T-helper 17 cell (primary cell): ENCODE results near the gene FGF22. TPM values are rescaled to one million over a fixed set of nuclear protein-coding genes. Genes with fewer than 3 reads are reported as not detected.

ENCODE experiments used
- ATAC-seq: fragments of 150-1000 bp; cut with Tn5 transposase; 2 replicates; pipeline ENCODE4 v1.10.0; 2021; ENCODE audit warnings: mild to moderate bottlenecking, moderate library complexity
- DNase-seq, 3 donors: peaks; one replicate each; pipeline versions ENCODE4 v3.0.0 to v3.0.0-alpha.2; 2020 to 2021
- H3K9me3 ChIP-seq: one replicate; pipeline ENCODE4 v1.7.0; 2013; ENCODE audit warnings: low read length, mild to moderate bottlenecking; ENCODE audit not compliant: control insufficient read depth, poor library complexity, severe bottlenecking
- H3K27ac Mint-ChIP-seq: one replicate; pipeline ENCODE4 v1.8.0; 2022; ENCODE audit warnings: mild to moderate bottlenecking, moderate library complexity, mixed read lengths
- H3K27me3 Mint-ChIP-seq: one replicate; pipeline ENCODE4 v1.8.0; 2022; ENCODE audit warnings: mixed read lengths
- H3K36me3 Mint-ChIP-seq: one replicate; pipeline ENCODE4 v1.8.0; 2022; ENCODE audit warnings: low read depth, mixed read lengths
- H3K4me1 Mint-ChIP-seq: one replicate; pipeline ENCODE4 v1.8.0; 2022; ENCODE audit warnings: mild to moderate bottlenecking, mixed read lengths
- H3K4me3 Mint-ChIP-seq: one replicate; pipeline ENCODE4 v1.8.0; 2022; ENCODE audit warnings: mild to moderate bottlenecking, moderate library complexity, mixed read lengths
- total RNA-seq, 4 donors: library from RNA in 2 of 4; stranded (reverse) in 2 of 4; gene quantifications; one replicate each; pipeline ENCODE4 v1.2.3 and lab custom pipeline; 2022 to 2026

The FGF22 gene
- total RNA-seq, 2 donors from 2014 or later, result 0.65 to 0.68 TPM

- no peak overlapping the region for H3K27ac Mint-ChIP-seq
- DNase-seq (no peak), ATAC-seq (no peak)
- H3K4me1 Mint-ChIP-seq, result peaks cover 2% of the 10 kb centered on the region
- no peak overlapping the region for H3K4me3 Mint-ChIP-seq
- H3K27me3 Mint-ChIP-seq, result no peaks in the 10 kb centered on the region
- no peaks in the 10 kb centered on the region for H3K9me3 ChIP-seq
- H3K36me3 Mint-ChIP-seq, result no peaks in the 10 kb centered on the region
Measured at GRCh38 chr19:646779-647565, 7.3 kb downstream of the FGF22 start.

- Mint-ChIP-seq H3K27ac (no peak overlapping the region), H3K36me3 (no peaks in the 10 kb centered on the region), H3K27me3 (no peaks in the 10 kb centered on the region), H3K4me1 (peaks cover 2% of the 10 kb centered on the region), H3K4me3 (no peak overlapping the region)
- no peaks in the 10 kb centered on the region for H3K9me3 ChIP-seq
- DNase-seq (no peak), ATAC-seq (no peak)
Measured at GRCh38 chr19:647566-648284, 8.0 kb downstream of the FGF22 start.

DNA sequence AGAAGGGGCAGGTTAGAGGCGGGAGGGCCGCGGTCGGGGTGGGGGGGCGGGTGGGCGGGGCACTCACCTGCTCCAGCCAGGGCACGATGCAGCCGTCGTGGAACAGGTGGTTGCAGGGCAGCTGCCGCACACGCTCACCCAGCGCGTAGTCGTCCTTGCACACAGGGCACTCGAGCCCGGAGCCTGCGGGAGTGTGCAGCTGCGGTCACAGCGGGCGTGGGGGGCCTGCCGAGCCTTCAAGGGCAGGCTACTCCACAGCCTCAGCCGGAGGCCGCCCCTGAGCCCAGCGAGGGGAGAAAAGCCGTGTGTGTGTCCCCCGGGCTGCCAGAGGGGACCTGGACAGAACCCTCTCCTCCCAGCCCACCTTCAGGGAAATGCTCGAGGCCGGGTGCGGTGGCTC, 8.6 kb downstream of the FGF22 start:
- no peak overlapping the region for H3K4me3 Mint-ChIP-seq
- no peaks in the 10 kb centered on the region for H3K27me3 Mint-ChIP-seq
- no peak overlapping the region for H3K27ac Mint-ChIP-seq
- DNase-seq (no peak), ATAC-seq (no peak)
- peaks cover 2% of the 10 kb centered on the region for H3K4me1 Mint-ChIP-seq
- no peaks in the 10 kb centered on the region for H3K36me3 Mint-ChIP-seq
- H3K9me3 ChIP-seq, result no peaks in the 10 kb centered on the region

- Mint-ChIP-seq H3K36me3 (no peaks in the 10 kb centered on the region), H3K27me3 (no peaks in the 10 kb centered on the region), H3K4me1 (peaks cover 7% of the 10 kb centered on the region), H3K4me3 (no peak overlapping the region), H3K27ac (no peak overlapping the region)
- ATAC-seq (no peak), DNase-seq (no peak)
- H3K9me3 ChIP-seq, result no peaks in the 10 kb centered on the region
Measured at GRCh38 chr19:648904-649801, 9.5 kb downstream of the FGF22 start.

GRCh38 chr19:650121-650520, 10.4 kb downstream of the FGF22 start:
- peaks cover 13% of the 10 kb centered on the region for H3K4me1 Mint-ChIP-seq
- H3K9me3 ChIP-seq, result no peaks in the 10 kb centered on the region
- no peaks in the 10 kb centered on the region for H3K27me3 Mint-ChIP-seq
- no peak for ATAC-seq
- no peaks in the 10 kb centered on the region for H3K36me3 Mint-ChIP-seq
- H3K4me3 Mint-ChIP-seq, result no peak overlapping the region
- DNase-seq, result no peak
- no peak overlapping the region for H3K27ac Mint-ChIP-seq

- DNase-seq (no peak), ATAC-seq (no peak)
- no peaks in the 10 kb centered on the region for H3K9me3 ChIP-seq
- Mint-ChIP-seq H3K4me1 (peaks cover 21% of the 10 kb centered on the region), H3K27ac (no peak overlapping the region), H3K36me3 (no peaks in the 10 kb centered on the region), H3K27me3 (no peaks in the 10 kb centered on the region), H3K4me3 (no peak overlapping the region)
Measured at GRCh38 chr19:651114-651818, 11.6 kb downstream of the FGF22 start.

- H3K36me3 Mint-ChIP-seq, result no peaks in the 10 kb centered on the region
Measured at GRCh38 chr19:651991-652390, 12.3 kb downstream of the FGF22 start.

DNA sequence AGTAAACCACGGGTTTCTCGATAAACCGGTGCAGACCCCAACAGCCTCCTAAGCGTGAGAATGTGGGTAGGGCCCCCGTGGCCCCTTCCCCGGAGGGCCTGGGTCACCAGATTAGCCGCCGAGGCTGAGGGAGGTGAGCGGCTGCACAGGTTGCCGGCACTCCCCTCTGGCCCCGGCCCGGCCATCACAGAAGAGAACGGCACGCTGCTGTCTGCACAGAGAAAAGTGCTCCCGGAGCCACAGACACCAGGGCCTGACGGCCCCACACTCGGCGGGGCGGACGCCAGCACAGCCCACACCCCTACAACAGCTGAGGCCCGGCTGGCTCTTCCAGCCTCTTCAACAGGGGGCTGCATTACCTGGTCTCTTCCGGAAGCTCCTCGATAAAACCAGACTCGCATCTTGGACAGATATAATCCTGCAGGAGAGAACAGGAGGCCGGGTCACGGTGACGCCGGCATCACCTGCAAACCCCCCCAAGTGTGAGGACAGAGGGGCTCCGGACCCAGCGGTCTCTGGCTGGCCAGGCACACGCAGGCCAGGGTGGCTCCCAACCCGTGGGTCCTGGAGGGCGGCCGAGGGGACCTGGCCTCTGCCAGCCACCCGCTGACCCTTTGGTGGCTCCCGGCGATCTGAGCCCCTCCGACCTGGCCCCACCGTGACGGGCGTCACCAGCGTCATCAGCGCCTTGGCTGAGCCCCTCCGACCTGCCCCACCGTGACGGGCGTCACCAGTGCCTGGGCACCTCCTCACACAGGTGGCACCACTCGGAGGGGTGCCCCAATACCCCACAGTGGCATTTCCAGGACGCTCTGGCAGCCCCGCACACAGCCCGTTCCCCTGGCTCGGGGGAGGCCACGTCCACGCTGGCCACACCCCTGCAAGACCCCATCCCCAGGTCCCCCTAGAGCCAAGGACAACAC, 13.0 kb downstream of the FGF22 start:
- H3K9me3 ChIP-seq, result no peaks in the 10 kb centered on the region
- ATAC-seq (no peak), DNase-seq (no peak)
- Mint-ChIP-seq H3K27ac (no peak overlapping the region), H3K4me3 (no peak overlapping the region), H3K27me3 (no peaks in the 10 kb centered on the region), H3K36me3 (no peaks in the 10 kb centered on the region), H3K4me1 (peaks cover 29% of the 10 kb centered on the region)

More at GRCh38 chr19:651991-652390, 12.3 kb downstream of the FGF22 start:
- Mint-ChIP-seq H3K27me3 (no peaks in the 10 kb centered on the region), H3K4me1 (peaks cover 24% of the 10 kb centered on the region), H3K27ac (no peak overlapping the region), H3K4me3 (no peak overlapping the region)
- DNase-seq, result no peak
- no peaks in the 10 kb centered on the region for H3K9me3 ChIP-seq
- no peak for ATAC-seq

- no peak for ATAC-seq
- no peak for DNase-seq
- Mint-ChIP-seq H3K4me1 (peaks cover 30% of the 10 kb centered on the region), H3K27me3 (no peaks in the 10 kb centered on the region), H3K36me3 (no peaks in the 10 kb centered on the region), H3K4me3 (no peak overlapping the region), H3K27ac (no peak overlapping the region)
- H3K9me3 ChIP-seq, result no peaks in the 10 kb centered on the region
Measured at GRCh38 chr19:653425-653824, 13.7 kb downstream of the FGF22 start.

DNA sequence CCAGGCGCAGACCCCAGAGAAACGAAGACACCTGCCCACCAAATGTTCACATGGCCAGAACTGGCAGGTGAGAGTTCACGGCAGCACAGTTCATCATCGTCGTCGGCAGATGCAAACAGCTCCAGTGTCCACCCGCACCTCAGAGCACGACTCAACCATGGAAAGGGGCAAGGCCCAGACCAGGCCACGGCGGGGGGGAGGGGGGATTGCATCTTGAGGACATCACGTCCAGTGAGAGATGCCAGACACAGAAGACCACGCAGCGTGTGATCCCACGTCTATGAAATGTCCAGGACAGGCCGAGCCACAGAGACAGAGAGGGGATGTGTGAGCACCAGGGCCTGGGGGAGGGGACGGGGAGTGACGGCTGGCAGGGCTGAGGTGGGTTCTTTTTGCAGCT, 16.0 kb downstream of the FGF22 start:
- H3K9me3 ChIP-seq, result no peaks in the 10 kb centered on the region
- Mint-ChIP-seq H3K4me1 (peaks cover 44% of the 10 kb centered on the region), H3K27ac (peak overlapping the region; percentile 95), H3K36me3 (no peaks in the 10 kb centered on the region), H3K4me3 (no peak overlapping the region), H3K27me3 (no peaks in the 10 kb centered on the region)
- ATAC-seq (no peak), DNase-seq (no peak)

DNA sequence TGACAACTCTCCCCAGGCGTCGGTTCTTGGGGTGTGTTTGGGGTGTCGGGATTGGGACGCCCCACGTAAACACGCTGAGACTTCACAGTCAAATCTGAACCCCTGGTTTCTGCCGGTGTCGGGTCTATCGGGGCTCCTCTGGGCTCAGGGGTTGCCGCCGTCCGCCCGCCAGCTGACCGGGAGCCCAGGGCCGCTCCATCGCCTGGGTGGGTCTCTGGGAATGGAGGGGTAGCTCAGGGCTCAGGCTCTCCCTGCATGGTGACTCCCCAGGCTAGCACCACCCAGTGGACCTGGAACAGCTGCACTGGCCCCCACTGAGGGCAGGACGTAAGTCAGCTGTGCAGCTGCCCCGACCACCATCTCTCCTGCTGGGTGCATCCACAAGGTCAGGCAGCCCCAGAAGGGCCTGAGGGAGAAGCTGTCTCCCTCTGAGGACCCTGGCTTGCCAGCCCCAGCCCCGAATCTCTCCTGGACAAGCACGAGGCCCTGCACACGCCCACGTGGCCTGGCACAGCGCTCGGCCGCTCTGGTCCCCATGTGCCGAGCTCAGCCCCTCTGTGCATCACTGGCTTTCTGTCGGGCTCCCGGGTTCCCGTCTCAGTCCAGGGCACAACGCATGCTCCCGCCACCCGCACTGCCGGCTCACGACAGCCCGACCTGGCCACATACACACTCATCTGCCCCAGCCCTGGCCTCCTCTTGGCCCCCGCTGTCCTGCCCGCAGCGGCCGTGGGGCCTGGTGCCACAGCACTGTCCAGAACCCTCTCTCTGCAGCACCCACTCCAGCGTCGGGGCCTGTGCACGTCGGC, 17.3 kb downstream of the FGF22 start:
- Mint-ChIP-seq H3K36me3 (no peaks in the 10 kb centered on the region), H3K4me3 (peak overlapping the region; percentile 69), H3K27ac (peak overlapping the region; percentile 95), H3K4me1 (peaks cover 49% of the 10 kb centered on the region), H3K27me3 (no peaks in the 10 kb centered on the region)
- no peak for DNase-seq
- no peak for ATAC-seq
- H3K9me3 ChIP-seq, result no peaks in the 10 kb centered on the region
